Loucy (cell line): ENCODE results near the gene OXCT2.

ENCODE experiments used
- H2AFZ ChIP-seq: fragments of 200-600 bp; sonication (generic); 2 replicates; pipeline ENCODE4 v1.6.0; 2016; ENCODE audit warnings: antibody characterized with exemption, mild to moderate bottlenecking, low read length, moderate library complexity
- H3F3A ChIP-seq: fragments of 200-600 bp; 2 replicates; pipeline ENCODE4 v1.6.0; 2016; ENCODE audit warnings: antibody characterized with exemption, low read depth, mild to moderate bottlenecking
- H3K27me3 ChIP-seq: fragments of 200-600 bp; sonication (generic); 2 replicates; pipeline ENCODE4 v1.6.1; 2014; ENCODE audit warnings: low read length, mild to moderate bottlenecking; ENCODE audit not compliant: insufficient read depth, poor library complexity, severe bottlenecking
- H3K36me3 ChIP-seq: fragments of 200-600 bp; sonication (generic); 2 replicates; pipeline ENCODE4 v1.6.1; 2016; ENCODE audit warnings: low read length; ENCODE audit not compliant: insufficient read depth
- H3K4me1 ChIP-seq: fragments of 200-600 bp; sonication (generic); 2 replicates; pipeline ENCODE4 v1.5.1; 2014; ENCODE audit warnings: low read length, mild to moderate bottlenecking; ENCODE audit not compliant: insufficient read depth, poor library complexity, severe bottlenecking
- H3K4me2 ChIP-seq: fragments of 200-600 bp; sonication (generic); 2 replicates; pipeline ENCODE4 v1.6.0; 2014; ENCODE audit warnings: antibody characterized with exemption, low read length, low read depth, mild to moderate bottlenecking; ENCODE audit not compliant: poor library complexity, severe bottlenecking
- H3K4me3 ChIP-seq: fragments of 200-600 bp; sonication (generic); 2 replicates; pipeline ENCODE4 v1.5.1; 2014; ENCODE audit warnings: low read length, mild to moderate bottlenecking, mixed read lengths; ENCODE audit not compliant: poor library complexity, severe bottlenecking
- H3K79me2 ChIP-seq: fragments of 200-600 bp; sonication (generic); 2 replicates; pipeline ENCODE4 v1.6.1; 2014; ENCODE audit warnings: low read length; ENCODE audit not compliant: insufficient read depth
- H3K9ac ChIP-seq: fragments of 200-600 bp; sonication (generic); 2 replicates; pipeline ENCODE4 v1.6.0; 2014; ENCODE audit warnings: mild to moderate bottlenecking, low read depth, low read length, moderate library complexity; ENCODE audit not compliant: poor library complexity, severe bottlenecking
- H3K9me2 ChIP-seq: fragments of 200-600 bp; sonication (generic); replicated peaks from 2 replicates; pipeline ENCODE4 v1.6.1; 2016; ENCODE audit warnings: low read depth, low read length, mixed read lengths
- H3K9me3 ChIP-seq: fragments of 200-600 bp; sonication (generic); 2 replicates; pipeline ENCODE4 v1.6.1; 2014; ENCODE audit warnings: mild to moderate bottlenecking, antibody characterized with exemption, low read length, low read depth; ENCODE audit not compliant: insufficient read depth
- H4K20me1 ChIP-seq: fragments of 200-600 bp; sonication (generic); 2 replicates; pipeline ENCODE4 v1.6.0; 2014; ENCODE audit warnings: antibody characterized with exemption, low read length, mild to moderate bottlenecking; ENCODE audit not compliant: insufficient read depth, poor library complexity, severe bottlenecking
- CTCF ChIP-seq: fragments of 200-600 bp; sonication (generic); conservative IDR thresholded peaks from 2 replicates; pipeline ENCODE4 v1.5.1; 2014; ENCODE audit warnings: mild to moderate bottlenecking, antibody characterized with exemption, low read length
- EZH2phosphoT487 ChIP-seq: fragments of 200-600 bp; IDR thresholded peaks from 2 replicates; pipeline ENCODE4 v1.6.1; 2018; ENCODE audit warnings: antibody characterized with exemption, mild to moderate bottlenecking, moderate library complexity, borderline replicate concordance

OXCT2 gene

GRCh38 chr1:39762550-39763540 lies 8.3 kb downstream of the OXCT2 start:
- no peaks in the 10 kb centered on the region for H3K27me3 ChIP-seq
- TF ChIP-seq EZH2phosphoT487 = no peak
- TF ChIP-seq CTCF = no peak
- H3K4me3 ChIP-seq = no peak overlapping the region
- H3F3A ChIP-seq = no peaks in the 10 kb centered on the region
- H3K9me2 ChIP-seq = no peaks in the 10 kb centered on the region
- H4K20me1 ChIP-seq = no peaks in the 10 kb centered on the region
- no peaks in the 10 kb centered on the region for H3K36me3 ChIP-seq
- no peaks in the 10 kb centered on the region for H3K4me1 ChIP-seq
- no peaks in the 10 kb centered on the region for H3K9me3 ChIP-seq
- no peaks in the 10 kb centered on the region for H3K79me2 ChIP-seq
- no peak overlapping the region for H2AFZ ChIP-seq
- no peak overlapping the region for H3K4me2 ChIP-seq
- H3K9ac ChIP-seq = no peak overlapping the region

GRCh38 chr1:39761557-39762260 lies 9.4 kb downstream of the OXCT2 start:
- Histone ChIP-seq H3K9ac (no peak overlapping the region), H3F3A (no peaks in the 10 kb centered on the region), H2AFZ (no peak overlapping the region), H3K4me2 (no peak overlapping the region), H3K4me3 (no peak overlapping the region), H3K4me1 (no peaks in the 10 kb centered on the region), H3K27me3 (no peaks in the 10 kb centered on the region), H3K79me2 (no peaks in the 10 kb centered on the region), H3K9me2 (no peaks in the 10 kb centered on the region), H4K20me1 (no peaks in the 10 kb centered on the region), H3K9me3 (no peaks in the 10 kb centered on the region), H3K36me3 (no peaks in the 10 kb centered on the region)
- TF ChIP-seq EZH2phosphoT487 (no peak), CTCF (no peak)

GRCh38 chr1:39761016-39761415 lies 10.1 kb downstream of the OXCT2 start:
- Histone ChIP-seq H3K36me3 (no peaks in the 10 kb centered on the region), H3K9me3 (no peaks in the 10 kb centered on the region), H3K9me2 (no peaks in the 10 kb centered on the region), H4K20me1 (no peaks in the 10 kb centered on the region), H3K4me2 (no peak overlapping the region), H3K27me3 (no peaks in the 10 kb centered on the region), H3K9ac (no peak overlapping the region), H3K4me3 (no peak overlapping the region), H2AFZ (no peak overlapping the region), H3F3A (no peaks in the 10 kb centered on the region), H3K4me1 (no peaks in the 10 kb centered on the region), H3K79me2 (no peaks in the 10 kb centered on the region)
- TF ChIP-seq CTCF (no peak), EZH2phosphoT487 (no peak)
